ENCODE measurements around the gene P4HB. TPM values are rescaled to one million over a fixed set of nuclear protein-coding genes. Genes with fewer than 3 reads are reported as not detected.

P4HB gene
- total and polyA plus RNA-seq, 2 of the 4 experiments (the other 2 are of a cell fraction), result 599 to 932 TPM

GRCh38 chr17:81858170-81858966 lies 2.0 kb downstream of the P4HB start (continued):
- TF ChIP-seq, protein P1, sequence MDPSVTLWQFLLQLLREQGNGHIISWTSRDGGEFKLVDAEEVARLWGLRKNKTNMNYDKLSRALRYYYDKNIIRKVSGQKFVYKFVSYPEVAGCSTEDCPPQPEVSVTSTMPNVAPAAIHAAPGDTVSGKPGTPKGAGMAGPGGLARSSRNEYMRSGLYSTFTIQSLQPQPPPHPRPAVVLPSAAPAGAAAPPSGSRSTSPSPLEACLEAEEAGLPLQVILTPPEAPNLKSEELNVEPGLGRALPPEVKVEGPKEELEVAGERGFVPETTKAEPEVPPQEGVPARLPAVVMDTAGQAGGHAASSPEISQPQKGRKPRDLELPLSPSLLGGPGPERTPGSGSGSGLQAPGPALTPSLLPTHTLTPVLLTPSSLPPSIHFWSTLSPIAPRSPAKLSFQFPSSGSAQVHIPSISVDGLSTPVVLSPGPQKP (IDR thresholded peaks at IDR 0.05; ENCODE audit: borderline replicate concordance, low read depth, low read length), result no peak

DNA sequence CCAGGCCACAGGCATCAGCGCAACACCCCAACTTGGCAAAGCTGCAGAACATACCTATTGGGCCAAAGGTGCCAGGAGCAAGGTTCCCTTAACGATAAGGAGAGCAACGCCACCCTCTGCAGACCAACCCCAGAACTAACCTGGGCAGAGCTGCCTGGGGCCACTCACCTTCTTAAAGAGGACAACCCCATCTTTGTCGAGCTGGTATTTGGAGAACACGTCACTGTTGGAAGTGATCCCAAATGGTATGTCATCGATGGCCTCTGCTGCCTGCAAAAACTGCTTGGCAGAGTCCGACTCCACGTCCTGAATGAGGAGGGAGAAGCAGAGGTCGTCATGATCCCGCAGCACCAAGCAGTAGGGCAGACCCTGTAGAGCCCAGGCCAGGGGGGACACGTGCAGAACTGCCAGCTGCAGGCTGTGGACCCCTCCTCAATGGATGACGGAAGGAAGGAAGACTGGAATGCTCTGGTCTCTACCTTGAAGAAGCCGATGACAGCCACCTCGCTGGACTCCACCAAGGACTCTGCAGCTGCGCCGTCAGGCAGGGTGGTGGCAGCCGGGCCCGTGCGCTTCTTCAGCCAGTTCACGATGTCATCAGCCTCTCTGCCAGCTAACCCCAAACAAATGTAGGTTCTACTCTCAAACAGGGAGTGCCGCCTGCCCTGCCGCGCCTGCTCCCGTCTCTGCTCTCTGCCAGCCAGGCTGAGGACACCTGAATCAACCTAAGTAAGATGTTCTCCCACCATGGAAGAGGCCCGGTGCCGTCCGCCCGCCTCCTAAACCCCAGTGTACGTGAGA lies 5.2 kb downstream of the P4HB start:
- Histone ChIP-seq H3K27ac (ENCODE audit: insufficient read depth, low read length) (no peak overlapping the region), H3K18ac (ENCODE audit: low read depth, low read length) (no peak overlapping the region), H2AFZ (replicated peaks; ENCODE audit: low read length, poor library complexity) (no peak overlapping the region), H3K4ac (ENCODE audit: low read depth, low read length) (no peak overlapping the region), H3K4me1 (ENCODE audit: control insufficient read depth, insufficient read depth, low read length) (peaks cover 16% of the 10 kb centered on the region), H4K5ac (ENCODE audit: low read depth, low read length) (no peak overlapping the region), H3K23ac (ENCODE audit: low read depth, low read length) (no peak overlapping the region), H2BK120ac (ENCODE audit: low read depth, low read length) (no peak overlapping the region), H3K36me3 (ENCODE audit: control insufficient read depth, insufficient read depth, low read length) (peaks cover 65% of the 10 kb centered on the region), H2AK9ac (replicated peaks; ENCODE audit: low read depth, low read length, poor library complexity) (peak overlapping the region; percentile 5), H4K91ac (ENCODE audit: insufficient read depth, low read depth, low read length) (no peak overlapping the region), H3K14ac (replicated peaks; ENCODE audit: low read depth, low read length) (no peak overlapping the region), H4K8ac (ENCODE audit: low read depth in 2 of 2, low read length in 2 of 2) (no peak overlapping the region), H2BK15ac (ENCODE audit: low read depth, low read length) (no peak overlapping the region), H3K9me1 (ENCODE audit: insufficient read depth, low read length) (peaks cover 16% of the 10 kb centered on the region), H3K9me3 (ENCODE audit: control insufficient read depth, insufficient read depth, low read length) (no peaks in the 10 kb centered on the region), H3K79me1 (ENCODE audit: low read depth in 1 of 2, low read length in 2 of 2) (peaks cover 9 to 76% of the 10 kb centered on the region in 2 experiments), H3K4me2 (ENCODE audit: low read depth, low read length) (no peak overlapping the region), H2AK5ac (ENCODE audit: low read depth, low read length) (no peak overlapping the region), H3K27me3 (ENCODE audit: control insufficient read depth, insufficient read depth, low read length) (no peaks in the 10 kb centered on the region), H2BK20ac (ENCODE audit: low read depth, low read length) (no peak overlapping the region), H3K56ac (ENCODE audit: extremely low read depth, insufficient read depth, low read length) (no peak overlapping the region), H3K4me3 (ENCODE audit: insufficient read depth, low read depth, low read length) (no peak overlapping the region), H3K9ac (ENCODE audit: low read depth, low read length) (no peak overlapping the region), H4K20me1 (ENCODE audit: insufficient read depth, low read length) (peaks cover 75% of the 10 kb centered on the region), H2BK5ac (ENCODE audit: low read depth, low read length, poor library complexity, severe bottlenecking) (no peak overlapping the region)
- dilution Hi-C loops (cut with HindIII; ENCODE audit: low sequenced_read_pairs, unreplicated experiment) (no loop called here), in situ Hi-C loops (cut with MboI; ENCODE audit: low sequenced_read_pairs) (no loop called here), intact Hi-C loops (cut with micrococcal nuclease) (no loop called here)
- ATAC-seq (ENCODE audit: low read depth) (no peak), DNase-seq (no peak)
- TF ChIP-seq MAZ (IDR thresholded peaks at IDR 0.05; ENCODE audit: borderline replicate concordance, low read depth, low read length), result no peak
- TF ChIP-seq BHLHE40 (IDR thresholded peaks at IDR 0.05; ENCODE audit: low read depth, low read length), result no peak
- no peak for TF ChIP-seq POLR2A (IDR thresholded peaks at IDR 0.05; ENCODE audit: low read depth, low read length)
- TF ChIP-seq CHD1 (IDR thresholded peaks at IDR 0.05; ENCODE audit: low read depth, low read length), result no peak
- TF ChIP-seq NFE2L2 (IDR thresholded peaks at IDR 0.05; ENCODE audit: low read depth, low read length), result no peak
- TF ChIP-seq MAFK (IDR thresholded peaks at IDR 0.05; ENCODE audit: low read depth, low read length), result no peak
- POLR2A ChIA-PET (ENCODE audit: unreplicated experiment), result interaction anchor here (0.5 to 0.8 kb wide), 3 partner anchors 10 to 243 kb away, joined by 3 to 4 read pairs (median 3); partner anchors contain the start of gene FASN
- BruUV-seq (replicated peaks), result no TSS peak
- WGBS, 2 experiments (ENCODE audit: extremely low coverage in 2 of 2, insufficient read length in 1 of 2), result 93% methylated on average over 15 of the region's 29 CpGs; no CpG with 5 or more reads in 1 of the 2 experiments
- CTCF ChIA-PET, result interaction anchor here (0.7 to 1.2 kb wide), 2 partner anchors 14 to 33 kb away, joined by 3 read pairs; no protein-coding TSS in a partner anchor
